HG03039 (cell line): ENCODE data around the gene CEP68.
"Not testable (repeated sequence)": the region's sequence is repeated elsewhere in the genome, so short reads cannot be mapped to it uniquely, and the experiment has no call there.

ENCODE experiments used
- ATAC-seq: cut with Tn5 transposase; IDR thresholded peaks from one replicate; pipeline ENCODE4 v1.9.1; 2021; ENCODE audit warnings: mild to moderate bottlenecking, moderate library complexity; ENCODE audit not compliant: unreplicated experiment

Gene CEP68

DNA sequence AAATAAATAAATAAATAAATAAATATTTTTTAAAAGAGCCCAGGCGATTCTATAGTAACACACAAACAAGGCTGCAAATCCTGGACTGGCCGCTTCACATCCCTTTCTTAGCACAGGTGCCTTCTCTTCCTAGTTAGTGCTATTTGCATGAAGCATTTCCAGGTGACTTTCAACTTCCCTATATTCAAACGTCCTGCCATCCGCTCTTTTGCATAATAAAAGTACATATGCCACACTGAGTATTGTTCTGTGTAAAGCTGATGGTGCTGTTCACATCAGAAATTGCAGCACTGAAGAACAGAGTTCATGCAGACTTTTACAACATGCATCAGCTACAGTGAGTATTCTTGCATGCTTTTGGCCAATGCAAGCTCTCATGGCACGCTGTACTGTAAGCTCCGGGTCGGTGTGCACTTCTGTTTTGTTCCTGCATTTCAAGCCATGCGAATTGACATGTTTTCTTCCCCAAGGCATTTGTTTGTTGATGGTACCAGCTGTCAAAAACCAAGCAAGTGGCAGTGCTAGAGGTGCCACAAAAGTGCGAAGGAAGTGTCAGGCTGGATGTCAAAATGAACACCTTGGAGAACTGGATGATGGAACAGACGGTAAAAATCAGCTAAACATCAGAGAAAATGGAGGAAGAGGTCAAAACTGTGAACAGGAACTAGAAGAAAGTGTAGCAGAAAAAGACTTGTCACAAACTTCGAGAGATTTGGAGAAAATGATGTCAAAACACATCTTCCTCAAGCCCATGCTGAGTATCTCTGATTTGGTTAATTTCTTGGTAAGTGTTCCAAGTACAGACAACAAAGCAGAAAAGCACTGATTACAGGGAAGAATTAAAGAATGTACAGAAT, 25.5 kb upstream of the CEP68 start:
- no peak for ATAC-seq

DNA sequence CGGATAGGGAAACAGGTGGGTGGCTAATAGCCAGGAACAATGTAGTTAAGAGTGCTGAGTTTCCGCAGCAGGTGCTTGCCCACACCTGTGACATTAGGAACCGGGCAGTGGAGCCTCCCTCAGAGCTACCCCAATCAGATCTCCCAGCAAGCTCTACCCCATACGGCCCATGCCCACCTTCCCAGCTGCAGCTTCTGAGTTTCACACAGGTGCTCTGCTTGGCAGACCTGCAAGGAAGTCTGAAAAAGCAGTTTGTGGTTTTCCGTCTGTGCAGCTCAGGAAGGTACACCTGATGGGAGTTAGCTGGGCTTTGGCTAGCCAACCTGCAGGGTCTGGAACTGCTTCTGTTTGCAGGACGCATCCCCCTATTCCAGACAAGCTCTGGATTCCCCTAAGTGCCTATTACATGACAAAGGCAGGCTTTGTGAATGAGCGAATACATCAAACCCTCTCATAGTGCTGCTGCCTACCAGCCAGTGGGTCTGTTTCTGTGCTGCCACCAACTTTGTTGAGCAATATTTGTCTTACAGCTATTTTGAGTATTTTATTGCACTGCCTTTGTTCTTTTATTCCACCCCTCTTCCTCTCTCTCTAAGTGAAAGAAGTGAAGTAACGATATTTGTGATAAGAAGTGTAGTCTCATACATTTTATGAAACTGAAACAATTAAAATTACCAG, 24.7 kb upstream of the CEP68 start:
- ATAC-seq: no peak

GRCh38 chr2:65032019-65032975, 23.9 kb upstream of the CEP68 start:
- ATAC-seq: no peak

DNA sequence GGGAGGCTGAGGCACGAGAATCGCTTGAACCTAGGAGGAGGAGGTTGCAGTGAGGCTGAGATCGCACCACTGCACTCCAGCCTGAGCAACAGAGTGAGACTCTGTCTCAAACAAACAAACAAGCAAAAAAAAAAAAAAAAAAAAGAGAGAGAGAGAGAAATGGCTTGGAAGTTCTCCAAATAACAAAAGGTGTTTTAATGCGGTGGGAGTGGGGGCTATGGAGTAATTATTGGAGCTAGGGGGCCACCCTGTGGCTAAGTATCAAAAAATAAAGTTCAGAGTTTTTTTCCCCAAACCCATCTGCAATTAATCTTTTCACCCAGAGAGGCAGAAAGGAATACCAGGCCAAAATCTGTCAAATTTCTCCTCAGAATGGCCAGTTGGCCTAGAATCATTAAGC, 23.0 kb upstream of the CEP68 start:
- ATAC-seq: no peak

GRCh38 chr2:65033667-65034066, 22.5 kb upstream of the CEP68 start:
- ATAC-seq: not testable (repeated sequence)

DNA sequence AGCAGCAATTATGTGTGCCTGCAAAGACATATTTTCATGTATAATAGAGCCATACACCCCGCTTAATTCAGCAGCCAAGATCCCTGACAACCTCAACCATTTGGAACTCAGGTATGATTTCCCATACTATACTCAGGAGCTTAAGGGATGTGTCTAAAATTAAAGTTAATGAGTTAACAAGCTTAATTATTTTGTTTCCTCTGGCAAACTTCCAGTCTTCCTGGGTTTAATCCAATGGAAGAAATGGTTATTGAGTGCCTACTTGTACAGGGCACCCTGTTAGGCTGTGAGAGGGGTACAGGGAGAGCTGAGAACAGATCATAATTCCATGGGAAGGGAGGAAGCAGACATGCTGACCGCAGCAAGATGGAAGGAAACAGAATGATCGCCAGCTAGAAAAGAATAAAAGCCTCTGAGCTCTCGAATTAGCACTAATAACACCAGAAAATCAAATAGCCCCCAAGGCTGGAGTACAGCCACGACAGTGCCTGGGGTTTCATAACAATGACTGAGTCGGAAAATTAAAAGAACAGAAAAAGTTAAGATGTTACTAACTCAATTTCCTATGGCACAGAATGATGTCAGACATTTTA, 20.8 kb upstream of the CEP68 start:
- no peak for ATAC-seq

- no peak for ATAC-seq
Measured at GRCh38 chr2:65037178-65037577, 19.0 kb upstream of the CEP68 start.

- ATAC-seq: no peak
Measured at GRCh38 chr2:65039640-65040039, 16.6 kb upstream of the CEP68 start.

GRCh38 chr2:65040400-65041261, 15.6 kb upstream of the CEP68 start:
- ATAC-seq: peak; percentile 70

GRCh38 chr2:65043001-65043400, 13.2 kb upstream of the CEP68 start:
- no peak for ATAC-seq

- no peak for ATAC-seq
Measured at GRCh38 chr2:65044097-65044735, 12.0 kb upstream of the CEP68 start.

GRCh38 chr2:65045651-65046050, 10.6 kb upstream of the CEP68 start:
- no peak for ATAC-seq

DNA sequence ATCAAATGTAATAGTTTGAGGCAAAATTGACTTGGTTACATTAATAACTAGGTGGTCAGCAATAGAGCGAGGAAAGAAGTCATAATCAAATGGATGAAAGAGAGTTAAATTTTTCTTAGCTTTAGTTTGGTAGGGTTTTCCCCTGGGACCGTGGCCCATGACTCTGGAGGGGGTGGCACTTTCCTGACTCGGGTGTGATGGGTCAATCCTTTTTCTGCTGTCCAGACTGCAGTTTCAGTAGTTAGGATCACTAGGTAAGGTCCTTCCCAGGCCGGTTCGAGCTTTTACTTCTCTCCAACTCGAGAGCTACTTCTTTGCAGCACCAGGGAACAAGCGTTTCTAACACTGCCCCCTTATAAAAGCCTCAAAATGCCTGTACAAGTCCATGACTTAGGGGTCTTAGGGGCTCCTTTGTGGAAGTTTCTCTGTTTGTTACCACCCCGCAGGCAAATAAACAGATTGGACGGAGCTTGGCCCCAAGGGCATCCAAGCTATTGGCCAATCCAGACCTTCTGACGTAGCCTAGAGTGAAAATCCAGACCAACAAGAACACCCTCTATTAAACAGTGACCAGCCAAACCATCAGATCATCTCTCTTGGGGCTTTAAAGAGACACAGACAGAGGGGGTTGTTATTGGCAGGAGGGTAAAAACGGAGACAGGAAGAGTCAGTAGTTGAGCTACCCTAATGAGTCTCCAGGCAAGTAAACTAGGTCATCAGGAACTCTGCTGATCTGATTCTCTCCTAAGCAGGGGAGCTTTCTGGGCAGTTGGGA, 9.4 kb upstream of the CEP68 start:
- ATAC-seq: no peak

DNA sequence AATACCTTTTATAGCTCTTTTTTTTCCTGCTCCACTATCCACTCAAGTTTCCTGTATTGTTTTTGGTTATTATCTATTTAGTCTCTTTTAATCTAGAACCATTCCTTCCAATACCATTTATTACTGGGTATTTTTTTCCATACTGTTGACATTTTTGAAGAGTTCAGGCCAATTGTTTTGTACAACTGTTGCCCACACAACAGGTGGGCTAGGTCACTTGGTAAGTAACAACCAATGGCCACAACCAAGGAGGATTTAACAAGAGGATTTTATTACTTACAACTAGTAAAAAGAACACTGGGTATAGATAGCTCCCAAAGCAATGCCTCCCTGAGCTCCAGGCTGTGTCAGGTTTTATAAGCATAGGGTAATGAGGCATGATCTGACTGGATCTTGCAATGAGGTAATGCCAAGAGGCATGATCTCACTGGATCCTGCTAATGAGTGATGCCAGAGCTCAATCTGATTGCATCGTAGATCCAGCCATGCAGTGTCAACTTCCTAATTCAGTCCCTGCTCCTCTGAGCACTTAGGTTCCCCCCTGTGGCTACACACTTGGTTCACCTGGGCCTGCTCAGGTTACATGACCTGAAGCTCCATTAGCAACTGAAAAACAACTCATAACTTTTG, 7.1 kb upstream of the CEP68 start:
- ATAC-seq: no peak

DNA sequence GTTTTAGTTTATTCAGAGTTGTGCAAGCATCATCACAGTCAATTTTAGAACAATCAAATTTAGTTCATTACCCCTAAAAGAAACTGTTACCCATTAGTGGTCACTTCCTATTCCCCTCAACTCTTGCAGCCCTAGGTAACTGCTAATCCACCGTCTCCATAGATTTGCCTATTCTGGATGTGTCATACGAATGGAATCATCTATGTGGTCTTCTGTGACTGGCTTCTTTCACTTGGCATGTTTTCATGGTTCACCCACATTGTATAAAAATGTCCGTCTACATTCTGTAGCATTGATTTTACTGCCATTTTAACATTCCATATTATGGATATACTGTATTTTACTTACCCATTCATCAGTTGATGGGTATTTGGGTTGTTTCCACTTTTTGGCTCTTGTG, 5.3 kb upstream of the CEP68 start:
- no peak for ATAC-seq

DNA sequence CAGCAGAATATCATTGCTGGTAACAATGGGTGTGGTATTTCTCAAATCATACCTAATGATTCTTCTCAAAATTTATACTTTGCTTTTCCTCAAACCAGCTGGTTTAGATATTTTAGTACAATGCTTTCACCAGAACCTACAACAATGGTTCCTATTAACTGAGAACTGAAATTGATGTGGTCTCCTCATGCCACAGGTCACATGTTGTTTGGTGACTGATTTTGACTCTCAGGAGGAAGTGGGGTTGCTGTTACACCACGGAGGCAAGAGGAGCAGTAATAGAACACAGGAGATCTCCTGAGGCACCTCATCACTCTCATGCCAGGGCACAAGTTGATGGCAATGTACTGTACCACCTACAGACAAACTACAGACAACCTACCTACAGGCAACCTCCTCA, 3.0 kb upstream of the CEP68 start:
- ATAC-seq: peak; percentile 44

DNA sequence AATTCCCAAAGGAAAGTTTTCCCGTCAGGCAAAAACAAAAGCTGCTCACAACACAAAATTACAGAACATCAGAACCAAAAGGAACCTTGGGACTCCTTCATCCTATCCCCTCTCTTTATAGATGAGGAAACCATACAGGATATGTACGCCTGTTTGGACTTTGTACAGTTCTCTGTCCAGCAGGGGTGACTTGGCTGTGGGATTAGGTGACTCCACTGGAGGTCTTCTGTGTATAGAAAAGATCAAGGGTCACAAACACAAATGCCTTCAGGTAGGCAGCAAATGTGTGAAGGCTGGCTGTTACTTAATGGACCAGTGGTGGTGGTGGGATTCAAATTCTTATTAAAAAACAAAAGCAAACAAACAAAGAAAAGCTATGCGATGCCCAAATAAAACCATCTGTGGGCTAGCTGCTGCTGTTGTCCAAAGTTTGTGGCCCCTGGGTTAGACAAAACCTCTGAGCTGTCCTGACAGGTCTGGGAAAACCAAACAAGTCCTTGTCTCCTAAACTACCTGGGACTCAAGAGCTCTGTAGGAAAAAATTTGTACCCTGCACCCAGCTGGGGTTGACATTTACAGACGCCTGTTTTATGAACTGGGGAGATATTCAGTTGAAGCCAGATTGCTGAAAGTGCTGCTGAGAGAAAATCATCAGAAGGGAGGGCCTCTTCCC, 1.3 kb upstream of the CEP68 start:
- no peak for ATAC-seq
